Inflammatory macrophage treated with lipopolysaccharide for 4 hours (primary cell): ENCODE data around the gene HPGDS.
"Not testable (repeated sequence)": the region's sequence is repeated elsewhere in the genome, so short reads cannot be mapped to it uniquely, and the experiment has no call there.

Experiments
- DNase-seq: peaks from one replicate; pipeline ENCODE4 v3.0.0-alpha.2; 2020

HPGDS gene

DNA sequence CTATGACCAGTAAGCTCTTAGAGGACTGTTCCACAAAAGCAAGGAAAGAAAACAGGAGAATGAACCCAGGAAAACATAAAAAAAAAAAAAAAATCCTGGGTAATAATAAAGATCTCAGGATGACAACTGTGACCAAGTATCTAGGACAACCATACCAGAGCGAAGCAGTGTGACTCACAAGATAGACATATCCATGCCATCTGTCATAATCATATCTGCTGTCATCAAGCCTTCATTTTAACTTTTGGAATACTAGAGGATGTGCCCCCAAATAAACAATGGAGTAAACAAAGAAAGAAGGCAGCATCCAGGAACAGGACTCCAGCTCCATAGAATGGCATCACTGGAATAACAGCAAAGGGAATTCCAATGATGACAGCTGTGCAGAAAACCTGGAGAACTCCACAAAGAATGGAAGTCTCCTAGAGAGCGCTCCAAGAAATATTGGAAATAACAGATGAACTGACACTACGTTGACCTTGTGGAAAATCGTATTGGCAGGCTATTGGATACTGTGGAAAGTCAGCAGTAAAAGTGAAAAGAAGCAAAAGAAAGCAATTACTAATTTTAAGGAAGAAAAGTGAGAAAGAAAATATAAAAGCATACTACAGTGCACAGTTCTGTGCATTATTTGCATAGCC lies 35.3 kb downstream of the HPGDS start:
- no peak for DNase-seq

DNA sequence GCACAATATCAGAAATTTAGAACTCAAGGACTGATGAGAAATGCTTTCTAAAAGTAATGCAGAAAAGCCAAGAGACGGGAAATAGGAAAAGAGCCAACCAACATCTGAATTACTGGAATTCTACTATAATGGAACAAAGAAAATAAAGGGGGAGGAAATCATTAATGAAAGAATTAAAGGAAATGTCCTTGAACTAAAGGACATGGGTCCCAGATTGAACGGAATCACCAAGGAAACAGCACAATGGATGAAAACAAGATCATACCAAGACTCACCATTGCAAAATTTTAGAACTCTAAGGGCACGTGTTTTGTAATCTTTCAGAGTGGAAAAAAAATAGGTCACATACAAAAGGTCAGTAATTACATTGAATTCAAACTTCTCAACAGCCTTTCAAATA lies 35.9 kb downstream of the HPGDS start:
- no peak for DNase-seq

DNA sequence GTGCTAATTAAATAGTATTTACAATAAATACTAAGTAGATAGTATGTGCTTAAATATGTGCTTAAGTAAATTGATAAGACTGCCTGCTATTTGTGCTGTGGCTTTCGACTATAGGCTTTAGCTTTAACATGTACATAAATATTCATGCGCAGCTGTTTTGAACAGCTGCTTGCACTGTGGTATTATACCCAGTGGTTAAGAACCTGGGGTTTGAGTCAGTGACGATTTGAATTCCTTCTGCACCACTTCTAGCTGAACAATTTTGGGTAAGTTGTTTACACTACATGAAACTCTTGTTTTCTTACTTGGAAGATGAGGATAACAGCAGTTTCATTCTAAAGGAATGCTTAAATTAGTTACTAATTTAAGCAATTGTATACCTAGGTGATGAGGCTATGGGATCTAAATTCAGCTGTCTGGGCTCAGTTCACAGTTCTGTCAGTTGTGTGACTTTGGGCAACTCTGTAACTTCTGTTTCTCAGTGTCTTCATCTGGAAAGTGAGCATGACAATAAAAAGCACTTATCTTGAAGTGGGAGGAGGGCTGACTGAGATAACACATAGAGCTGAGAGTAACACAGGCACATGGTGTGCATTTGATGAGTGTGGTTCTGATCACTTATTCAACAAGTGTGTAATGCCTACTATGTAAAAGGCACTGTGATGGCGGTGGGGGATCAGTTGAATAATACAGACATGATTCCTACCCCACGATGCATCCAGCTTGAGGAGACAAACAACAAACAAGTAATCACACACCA lies 37.0 kb downstream of the HPGDS start:
- DNase-seq = no peak

DNA sequence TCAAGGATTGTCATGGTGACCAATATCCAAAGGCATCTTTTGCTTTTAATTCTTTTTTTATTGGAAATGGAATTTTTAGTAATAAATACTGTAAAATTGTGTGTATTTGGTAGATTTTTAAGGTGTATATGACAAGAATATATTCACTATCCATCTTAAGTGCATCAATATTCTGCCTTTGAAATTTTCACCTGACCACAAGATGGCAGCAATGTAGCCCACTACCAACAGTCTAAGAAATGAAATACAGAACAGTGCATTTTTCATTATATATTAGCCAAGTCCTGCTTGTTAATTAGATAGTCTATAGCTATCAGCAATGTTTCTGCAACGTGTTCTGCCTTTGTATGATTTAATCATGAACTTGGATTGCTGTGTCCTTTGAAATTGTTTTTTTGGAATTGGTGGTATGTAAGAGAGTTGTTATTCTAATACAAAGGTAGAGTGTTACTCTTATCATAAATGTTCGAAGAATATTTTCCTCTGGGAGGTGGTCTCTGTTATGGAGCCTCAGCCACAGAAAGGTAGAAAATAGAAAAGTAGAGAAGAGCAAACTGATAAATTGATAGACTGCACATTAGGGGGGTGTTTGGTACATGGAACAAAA lies 38.2 kb downstream of the HPGDS start:
- peak; percentile 18 for DNase-seq

DNA sequence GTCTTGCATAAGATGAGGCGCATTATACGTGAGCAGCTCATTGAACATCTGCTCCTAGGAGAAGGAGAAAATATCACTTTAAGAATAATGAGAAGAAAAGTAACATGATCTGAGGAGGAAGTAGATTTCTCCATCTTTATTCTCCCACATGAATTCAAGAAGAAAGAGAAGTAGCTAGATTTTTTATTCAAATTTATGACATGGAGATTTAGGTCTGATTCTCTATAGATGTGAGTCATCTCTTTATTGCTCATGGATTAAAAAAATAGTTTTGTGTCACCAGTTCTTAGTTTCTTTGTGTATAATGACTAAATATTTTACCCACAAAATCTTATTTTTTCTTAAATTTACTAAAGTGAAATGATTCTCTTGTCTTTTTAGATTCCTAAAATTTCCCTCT lies 40.4 kb downstream of the HPGDS start:
- DNase-seq = peak; percentile 66

DNA sequence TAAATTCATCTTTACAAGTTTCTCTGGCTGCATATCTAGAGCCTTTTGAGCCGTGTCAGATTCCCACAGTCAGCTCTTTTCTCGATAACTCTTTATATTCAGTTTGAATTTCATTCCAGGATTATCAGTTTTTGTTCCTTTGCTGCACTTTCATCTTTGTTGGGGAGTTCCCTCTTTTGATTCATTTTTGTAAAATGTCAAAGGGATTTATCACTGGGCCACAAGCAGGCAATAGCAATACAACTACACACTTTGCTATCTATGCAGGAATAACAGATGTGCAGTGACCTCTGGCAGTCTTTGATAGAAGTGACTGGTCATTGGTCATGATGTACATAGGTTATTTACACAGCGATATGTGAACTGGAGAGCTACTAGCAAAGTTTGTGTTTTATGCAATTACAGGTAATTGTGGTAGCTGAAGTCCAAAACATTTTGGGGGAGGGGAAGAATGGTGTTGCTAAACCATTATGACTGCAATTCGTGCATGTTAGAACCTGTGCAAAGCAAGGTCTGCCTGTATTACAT lies 43.8 kb downstream of the HPGDS start:
- no peak for DNase-seq

DNA sequence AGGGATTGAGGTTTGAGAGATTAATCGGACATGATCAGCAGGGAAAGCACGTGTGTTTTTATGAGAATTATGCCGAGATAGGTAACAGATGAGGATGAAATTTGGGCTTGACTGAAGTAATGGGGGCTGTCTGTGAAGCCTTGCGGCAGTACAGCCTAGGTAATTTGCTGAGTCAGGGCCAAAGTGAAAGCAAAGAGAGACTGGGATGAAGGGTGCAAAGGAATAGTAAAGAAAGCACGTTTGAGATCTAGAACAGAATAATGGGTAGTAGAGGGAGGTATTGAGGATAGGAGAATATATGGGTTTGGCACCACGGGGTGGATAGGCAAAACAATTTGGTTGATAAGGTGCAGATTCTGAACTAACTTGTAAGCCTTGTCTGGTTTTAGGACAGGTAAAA lies 47.2 kb downstream of the HPGDS start:
- DNase-seq = not testable (repeated sequence)

DNA sequence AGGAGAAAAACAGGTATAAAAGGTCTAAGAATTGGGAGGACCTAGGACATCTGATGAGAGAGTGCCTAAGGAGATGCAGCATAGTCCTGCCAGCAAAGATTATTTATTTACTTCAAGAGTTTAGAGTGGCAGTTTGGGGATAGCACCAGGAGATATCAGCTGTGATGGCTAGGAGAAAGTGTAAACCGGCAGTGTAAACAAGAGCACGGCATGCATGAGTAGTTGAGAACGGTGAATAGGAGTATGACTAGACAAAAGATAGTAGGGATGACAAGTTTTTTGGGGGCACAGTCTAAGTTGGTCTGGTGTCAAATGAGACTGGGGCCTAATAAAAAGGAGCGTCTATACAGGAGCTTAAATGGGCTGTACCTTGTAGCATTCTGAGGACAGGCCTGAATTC lies 48.7 kb downstream of the HPGDS start:
- DNase-seq = not testable (repeated sequence)

DNA sequence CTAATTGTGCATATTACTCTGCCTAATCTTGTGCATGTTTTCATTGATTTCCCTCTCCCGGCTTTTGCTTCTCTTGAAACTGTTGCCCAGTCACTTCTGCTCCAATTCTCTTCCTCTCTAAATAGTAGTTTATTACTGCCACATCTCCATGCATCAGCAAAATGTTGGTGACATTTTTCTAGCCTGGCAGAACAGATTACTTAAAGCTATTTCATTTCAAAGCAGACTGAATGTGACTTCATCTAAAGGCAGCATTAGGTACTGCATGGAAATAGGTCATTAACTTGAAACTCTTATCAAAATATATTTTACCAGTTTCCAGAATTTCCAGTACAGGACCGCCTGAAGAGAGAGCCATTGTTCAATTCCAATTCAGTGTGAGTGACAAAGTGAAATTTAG lies 52.4 kb downstream of the HPGDS start:
- DNase-seq = no peak

DNA sequence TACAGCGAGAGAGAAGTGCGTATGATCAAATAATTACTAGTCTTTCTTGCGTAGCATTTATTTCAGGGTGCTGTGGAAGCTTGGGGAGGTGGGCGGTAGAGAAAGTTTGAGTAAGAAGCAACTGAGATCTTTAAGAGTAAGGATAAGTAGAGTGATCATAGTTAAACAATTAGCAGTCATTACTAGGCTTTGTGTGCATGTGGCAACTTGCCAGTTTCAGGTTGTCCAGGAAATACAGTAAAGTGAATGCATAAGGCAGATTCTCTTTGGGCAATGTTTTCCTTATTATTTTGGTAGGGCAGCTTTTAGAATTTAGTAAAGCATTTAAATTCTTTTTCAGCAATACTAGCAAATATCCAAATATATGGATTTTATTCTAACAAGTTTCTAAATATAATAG lies 57.0 kb downstream of the HPGDS start:
- no peak for DNase-seq

DNA sequence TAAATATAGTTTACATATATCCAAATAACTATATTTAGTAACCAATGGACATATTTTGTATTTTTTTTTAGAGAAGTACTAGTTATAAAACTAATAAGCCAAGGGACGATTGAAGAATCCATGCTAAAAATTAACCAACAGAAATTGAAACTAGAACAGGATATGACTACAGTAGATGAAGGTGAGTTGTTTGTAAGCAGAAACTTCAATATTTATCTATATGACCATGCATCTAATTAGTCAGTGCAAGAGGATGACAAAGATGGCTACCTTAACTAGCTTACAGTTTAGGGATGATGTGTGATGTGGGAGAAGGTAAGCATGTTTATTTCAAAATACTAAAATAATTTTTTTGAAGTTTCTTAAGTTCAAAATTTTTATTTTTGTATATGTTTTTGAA lies 57.7 kb downstream of the HPGDS start:
- DNase-seq = no peak

DNA sequence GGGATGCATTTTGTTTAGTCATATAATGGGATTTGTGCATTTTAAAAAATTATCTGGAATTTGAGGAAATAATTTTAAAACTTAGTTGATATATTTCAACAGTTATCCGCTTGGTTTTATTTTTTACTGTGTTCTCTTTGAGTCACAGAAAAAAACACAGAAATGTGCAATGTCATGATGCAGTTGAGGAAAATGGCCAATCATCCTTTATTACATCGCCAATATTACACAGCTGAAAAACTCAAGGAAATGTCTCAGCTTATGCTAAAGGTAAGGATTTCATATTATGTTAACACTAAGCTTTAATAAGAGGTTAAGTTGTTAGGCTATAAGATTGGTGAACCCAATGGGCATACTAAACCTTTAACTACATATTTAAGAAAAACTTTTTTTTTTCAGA lies 63.9 kb downstream of the HPGDS start:
- no peak for DNase-seq

DNA sequence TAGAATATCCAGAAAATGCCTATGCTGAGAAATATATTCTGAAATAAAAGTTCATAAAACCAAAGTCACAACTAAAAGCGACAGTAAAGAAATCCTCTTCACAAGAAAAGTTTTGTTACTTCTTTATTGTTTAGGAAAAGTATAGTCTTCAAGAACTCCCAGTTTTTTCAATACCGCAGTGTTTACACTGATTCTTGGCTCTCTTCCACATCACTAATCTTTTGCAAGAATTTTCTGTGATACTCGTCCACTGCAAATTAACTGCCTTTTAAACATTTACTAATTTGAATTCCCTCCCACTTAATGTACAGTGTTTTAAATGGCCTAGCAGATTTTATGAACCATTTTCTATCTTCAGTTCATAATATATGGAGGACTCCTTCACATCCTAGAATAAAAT lies 65.1 kb downstream of the HPGDS start:
- DNase-seq = no peak

DNA sequence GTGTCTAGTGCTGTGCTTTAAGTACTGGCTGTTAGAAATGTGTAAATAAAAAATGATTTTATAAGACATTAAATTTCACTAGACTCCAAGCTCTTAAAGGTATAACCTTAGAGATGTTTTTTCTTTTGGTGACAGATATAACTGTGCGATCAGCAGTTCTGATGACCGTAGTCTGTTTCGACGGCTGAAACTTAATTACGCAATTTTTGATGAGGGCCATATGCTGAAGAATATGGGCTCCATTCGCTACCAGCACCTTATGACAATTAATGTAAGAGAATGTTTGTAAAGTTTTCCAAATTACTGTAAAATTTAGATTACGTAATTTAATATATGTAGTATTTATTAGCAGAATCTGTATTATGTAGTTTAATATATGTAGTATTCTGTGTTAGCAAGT lies 66.4 kb downstream of the HPGDS start:
- no peak for DNase-seq

DNA sequence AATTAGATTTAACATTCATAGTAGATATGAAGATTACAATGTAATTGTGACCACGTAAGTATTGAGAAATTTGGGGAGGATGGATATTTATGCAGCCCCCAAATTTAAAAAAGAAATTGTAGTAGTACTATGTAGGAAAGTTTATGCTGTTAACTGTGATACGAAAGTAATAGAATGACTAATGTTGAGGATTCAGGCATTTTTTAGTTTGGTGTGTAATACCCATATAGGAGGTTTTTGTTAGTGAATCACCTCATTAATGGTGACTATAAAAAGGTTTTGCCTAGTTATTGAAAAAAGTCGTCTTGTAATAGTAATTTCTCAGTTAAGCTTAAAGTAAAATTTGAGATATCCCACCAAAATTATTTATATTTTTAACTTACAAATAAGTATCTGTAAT lies 67.7 kb downstream of the HPGDS start:
- DNase-seq = no peak

DNA sequence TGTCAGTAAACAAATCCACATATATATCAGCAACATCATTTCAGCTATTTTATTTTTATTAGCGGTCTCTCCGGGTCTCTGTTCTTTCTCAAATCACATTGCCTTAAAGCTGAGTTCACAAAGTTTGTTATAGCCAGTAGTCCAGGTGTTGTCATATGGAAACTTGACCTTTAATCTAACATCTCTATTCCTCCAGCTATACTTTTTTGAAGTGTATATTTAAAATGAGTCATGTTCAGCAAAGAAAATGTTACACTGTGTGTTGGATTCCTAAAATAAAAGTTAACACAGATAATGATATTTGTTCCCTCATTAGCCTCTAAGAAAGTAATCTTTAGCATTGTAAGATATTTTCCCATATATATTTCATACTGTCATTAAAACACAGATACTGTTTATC lies 71.4 kb downstream of the HPGDS start:
- DNase-seq = no peak

DNA sequence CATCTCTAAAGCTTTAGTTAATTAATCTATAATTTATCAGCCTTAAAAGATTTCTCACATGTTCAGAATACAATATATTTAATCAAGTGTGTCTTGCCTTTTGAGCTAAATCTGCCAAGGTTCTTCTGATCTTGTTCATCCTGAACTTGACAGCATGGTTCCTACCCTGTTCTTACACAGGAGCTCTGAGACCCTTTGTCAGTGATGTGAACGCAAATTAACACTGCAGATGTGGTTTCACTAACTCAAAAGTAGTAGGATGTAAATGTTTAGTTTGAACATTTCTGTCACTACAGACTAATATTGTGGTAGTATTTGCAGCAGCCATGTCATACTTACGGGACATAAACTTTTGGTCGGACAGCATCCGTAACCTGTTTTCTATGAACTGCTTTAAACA lies 75.6 kb downstream of the HPGDS start:
- no peak for DNase-seq

DNA sequence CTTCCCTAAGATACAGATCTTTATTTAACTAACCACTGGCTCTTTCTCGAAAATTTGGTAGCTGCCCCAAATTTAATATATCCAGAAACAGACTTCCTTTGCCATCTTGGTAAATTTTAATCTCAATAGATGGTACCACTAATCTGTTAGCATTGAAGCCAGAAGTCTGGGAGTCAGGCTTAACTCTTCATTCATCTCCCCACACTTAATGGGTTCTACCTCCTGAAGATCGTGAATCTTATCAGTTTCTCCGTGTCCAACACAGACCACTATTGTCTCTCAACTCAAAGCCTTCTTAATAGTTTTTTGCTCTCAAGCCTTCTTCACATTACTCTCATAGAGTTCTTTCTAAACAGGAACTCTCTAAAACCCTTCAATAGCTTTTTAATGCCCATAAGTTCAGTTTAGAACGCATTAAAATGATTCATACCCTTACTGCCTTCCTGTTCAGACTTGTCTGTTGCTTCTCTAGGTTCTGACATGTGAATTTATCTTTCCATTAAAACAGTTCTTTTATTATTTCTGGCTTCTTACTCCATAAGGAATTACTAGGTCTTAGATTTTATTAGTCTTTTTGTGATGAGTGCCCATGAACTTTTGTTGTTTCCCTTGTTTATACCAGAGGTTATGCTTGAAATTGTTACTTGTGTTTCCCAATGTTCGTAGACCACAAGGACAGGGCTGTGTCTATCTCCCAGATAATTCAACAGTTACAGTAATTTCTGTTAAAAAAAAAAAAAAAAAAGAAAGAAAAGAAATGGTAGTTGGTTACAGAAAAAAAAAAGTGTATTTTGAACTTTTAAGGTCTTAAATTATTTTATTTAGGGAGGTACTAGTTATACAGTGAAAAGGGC lies 80.2 kb downstream of the HPGDS start:
- no peak for DNase-seq

DNA sequence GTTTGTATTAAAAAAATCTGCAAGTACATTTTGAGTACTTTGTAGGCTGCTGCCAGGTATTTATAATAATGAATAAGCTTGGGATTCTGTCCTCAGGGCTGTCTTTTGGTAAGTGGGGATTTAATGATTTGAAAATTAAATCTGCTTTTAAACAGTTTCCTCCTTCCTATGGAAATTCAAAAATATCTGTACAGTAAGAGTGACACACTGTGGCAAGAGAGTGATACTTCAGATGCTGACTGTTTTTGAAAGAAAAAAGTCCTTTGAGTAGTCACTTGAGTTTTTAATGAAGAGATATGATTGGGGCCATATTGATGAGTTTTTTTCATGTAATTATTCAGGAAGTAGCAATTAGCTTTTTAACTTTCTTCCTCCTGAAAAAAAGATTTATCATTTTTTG lies 85.8 kb downstream of the HPGDS start:
- no peak for DNase-seq

DNA sequence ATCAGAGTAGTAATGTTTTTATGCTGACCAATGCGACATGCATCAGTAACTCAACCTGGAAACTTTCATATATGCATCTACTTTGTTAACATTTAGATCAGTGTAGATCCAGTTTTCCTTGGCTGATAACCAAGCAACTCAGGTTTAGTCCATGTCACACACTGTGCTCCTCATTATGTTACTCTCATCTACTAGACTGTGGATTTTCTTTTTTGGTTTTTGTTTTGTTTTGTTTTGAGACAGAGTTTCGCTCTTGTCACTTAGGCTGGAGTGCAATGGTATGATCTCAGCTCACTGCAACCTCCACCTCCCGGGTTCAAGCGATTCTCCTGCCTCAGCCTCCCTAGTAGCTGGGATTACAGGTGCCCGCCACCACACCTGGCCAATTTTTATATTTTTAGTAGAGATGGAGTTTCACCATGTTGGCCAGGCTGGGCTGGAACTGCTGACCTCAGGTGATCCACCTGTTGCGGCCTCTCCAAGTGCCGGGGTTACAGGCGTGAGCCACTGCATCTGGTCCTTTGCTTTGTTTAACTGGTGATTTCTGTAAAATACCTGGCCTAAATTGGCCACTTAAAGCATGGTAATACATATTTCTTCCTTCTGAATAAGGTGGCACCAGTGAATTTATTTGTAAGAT lies 86.4 kb downstream of the HPGDS start:
- no peak for DNase-seq

DNA sequence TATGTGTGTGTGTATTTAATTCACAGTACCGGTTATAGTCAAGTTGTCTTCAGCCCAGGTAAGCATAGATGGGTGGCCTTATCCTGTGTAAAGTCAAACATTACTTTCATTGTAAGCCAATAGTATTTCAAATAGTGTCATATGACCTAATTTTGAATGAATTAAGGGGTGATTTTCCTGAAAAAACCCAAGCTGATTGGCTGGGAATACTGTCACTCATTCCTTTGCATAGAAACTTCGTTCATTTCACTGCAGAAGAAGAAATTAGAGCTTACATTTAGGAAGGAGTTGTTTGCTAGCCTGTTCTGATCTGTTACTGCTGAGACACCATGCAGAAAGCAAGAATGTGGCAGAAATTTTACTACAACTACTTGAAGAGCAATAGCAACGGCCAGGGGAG lies 89.6 kb downstream of the HPGDS start:
- DNase-seq = no peak

DNA sequence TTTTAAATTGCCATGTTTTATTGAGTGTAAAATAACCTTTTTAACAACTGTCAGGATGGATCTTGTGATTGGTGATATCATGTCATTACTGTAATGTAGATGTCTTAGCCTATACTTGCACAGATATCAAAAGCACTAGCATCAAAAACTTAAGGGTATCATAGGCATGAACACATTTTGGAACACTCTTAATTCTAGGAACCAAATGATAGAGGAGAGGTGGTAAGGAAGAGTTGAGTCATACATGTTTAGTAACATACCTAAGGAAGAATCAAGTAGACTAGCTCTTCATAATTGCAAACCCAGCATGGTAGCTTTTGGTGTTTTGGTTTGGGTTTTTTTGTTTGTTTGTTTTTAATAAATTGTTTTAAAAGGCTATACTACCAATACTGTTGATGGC lies 91.5 kb downstream of the HPGDS start:
- no peak for DNase-seq
